COLO668 (cell line): ENCODE results near the gene ZFYVE26.
"Not testable (repeated sequence)": the region's sequence is repeated elsewhere in the genome, so short reads cannot be mapped to it uniquely, and the experiment has no call there.

Experiments used
- DNase-seq: peaks from one replicate; lab custom pipeline; 2025; ENCODE audit not compliant: unreplicated experiment; lab: John Stamatoyannopoulos, UW

ZFYVE26 gene

GRCh38 chr14:67717048-67717447, 99.3 kb downstream of the ZFYVE26 start:
- DNase-seq: no peak

DNA sequence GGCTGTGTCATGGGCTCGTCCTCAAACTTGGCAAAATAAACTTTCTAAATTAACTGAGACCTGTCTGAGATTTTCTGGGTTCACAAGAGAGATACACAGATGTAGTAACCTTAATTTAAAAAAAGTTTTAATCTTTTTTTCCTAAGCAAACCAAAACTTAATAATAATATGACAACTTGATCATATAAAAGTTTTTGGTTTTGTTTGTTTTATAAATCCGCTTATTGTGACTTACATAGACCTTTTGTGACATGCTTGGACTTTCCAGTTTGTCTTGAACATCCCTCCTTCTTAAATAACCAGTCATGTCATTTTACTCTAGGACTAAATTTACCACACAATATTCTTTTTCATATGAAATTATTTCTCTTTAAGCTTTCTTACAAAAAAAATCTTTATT, 106.2 kb downstream of the ZFYVE26 start:
- no peak for DNase-seq

- not testable (repeated sequence) for DNase-seq
These were observed 106.6 kb downstream of the ZFYVE26 start for GRCh38 chr14:67709796-67710195.

DNA sequence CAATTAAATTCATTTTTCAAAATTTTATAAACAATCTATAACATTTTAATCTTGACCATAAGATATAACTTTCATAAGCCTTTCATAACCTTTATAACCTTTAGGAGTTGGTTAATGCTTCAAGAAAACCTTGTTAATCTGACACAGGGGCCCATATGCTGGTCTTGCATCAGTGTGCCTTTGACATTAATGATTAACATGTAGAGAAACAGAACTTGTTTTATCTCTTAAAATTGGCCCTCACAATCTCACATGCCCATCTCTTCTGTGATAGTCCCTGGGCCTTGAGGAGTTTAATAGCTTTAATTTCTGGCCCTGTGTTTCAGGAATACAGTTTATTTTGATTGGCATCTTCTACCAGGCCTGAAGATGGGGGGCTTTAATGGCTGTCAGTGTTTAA, 107.0 kb downstream of the ZFYVE26 start:
- DNase-seq: not testable (repeated sequence)

DNA sequence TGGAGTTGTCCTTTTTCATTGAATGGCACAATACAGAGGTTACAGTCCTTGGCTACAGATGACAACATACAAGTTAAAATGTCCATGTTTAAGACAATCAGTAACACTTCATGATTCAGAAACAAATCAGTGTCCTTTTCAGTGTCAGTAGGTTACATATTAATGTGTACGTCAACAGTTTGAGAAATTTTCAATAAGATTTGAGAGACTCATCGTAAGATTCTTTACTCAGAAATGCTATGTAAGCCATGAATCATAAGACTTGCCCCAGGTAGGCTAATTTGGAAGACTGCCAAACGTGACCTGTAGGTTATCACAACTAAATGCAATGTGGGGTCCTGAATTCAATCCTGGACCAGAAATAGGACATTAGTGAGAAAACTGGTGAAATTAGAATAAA, 111.2 kb downstream of the ZFYVE26 start:
- DNase-seq: no peak

GRCh38 chr14:67704484-67705089, 111.8 kb downstream of the ZFYVE26 start:
- DNase-seq: peak; percentile 40

DNA sequence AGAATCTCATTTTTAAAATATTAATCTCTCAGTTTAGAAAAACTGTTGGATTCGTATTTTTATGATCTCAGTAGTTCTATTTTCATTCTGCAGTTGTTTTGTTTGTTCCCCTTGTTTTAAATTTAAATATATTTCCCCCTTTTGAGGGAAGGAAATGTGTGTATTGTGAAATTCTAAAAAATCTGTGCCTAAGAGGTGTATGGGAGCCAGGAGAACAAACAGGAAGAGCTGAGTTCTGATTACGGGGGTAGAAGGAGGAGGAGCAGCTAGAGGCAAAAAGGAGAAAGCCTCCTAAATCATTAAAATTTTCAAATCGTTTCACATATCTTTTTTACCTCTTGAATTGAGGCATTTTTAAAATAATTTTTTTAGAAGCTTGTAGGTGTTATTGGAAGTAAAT, 112.4 kb downstream of the ZFYVE26 start:
- no peak for DNase-seq

DNA sequence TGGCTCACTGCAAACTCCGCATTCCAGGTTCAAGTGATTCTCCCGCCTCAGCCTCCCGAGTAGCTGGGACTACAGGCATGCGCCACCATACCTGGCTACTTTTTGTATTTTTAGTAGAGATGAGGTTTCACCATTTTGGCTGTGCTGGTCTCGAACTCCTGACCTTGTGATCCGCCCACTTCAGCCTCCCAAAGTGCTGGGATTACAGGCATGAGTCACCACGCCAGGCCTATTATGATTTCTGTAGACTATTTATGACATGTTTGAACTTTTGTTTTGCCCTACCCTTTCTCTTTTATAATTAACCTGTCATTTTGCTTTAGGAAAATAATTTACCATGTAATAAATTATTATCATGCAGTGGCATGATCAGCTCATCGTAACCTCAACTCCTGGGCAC, 114.9 kb downstream of the ZFYVE26 start, which contains the start of gene RDH12:
TSS of gene RDH12 (plus strand) at position 395 of the 400 bp plus-strand sequence. CDS start 20,757 bp downstream, outside the sequence.
- DNase-seq: not testable (repeated sequence)

DNA sequence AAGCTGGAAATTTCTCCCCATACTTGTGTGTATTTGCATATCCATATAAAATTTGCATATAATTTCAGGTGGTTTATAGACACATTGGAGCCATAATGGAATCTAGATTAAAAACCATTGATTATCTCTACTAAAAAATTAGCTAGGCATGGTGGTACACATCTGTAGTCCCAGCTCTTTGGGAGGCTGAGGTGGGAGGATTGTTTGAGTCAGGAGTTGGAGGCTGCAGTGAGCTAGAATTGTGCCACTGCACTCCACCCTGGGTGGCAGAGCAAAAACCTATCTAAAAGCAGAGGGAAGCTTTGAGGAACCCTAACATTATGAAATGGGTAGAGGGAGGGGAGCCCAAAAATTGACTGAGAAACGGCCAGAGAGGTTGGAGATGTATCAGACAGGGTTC, 118.2 kb downstream of the ZFYVE26 start:
- DNase-seq: no peak

DNA sequence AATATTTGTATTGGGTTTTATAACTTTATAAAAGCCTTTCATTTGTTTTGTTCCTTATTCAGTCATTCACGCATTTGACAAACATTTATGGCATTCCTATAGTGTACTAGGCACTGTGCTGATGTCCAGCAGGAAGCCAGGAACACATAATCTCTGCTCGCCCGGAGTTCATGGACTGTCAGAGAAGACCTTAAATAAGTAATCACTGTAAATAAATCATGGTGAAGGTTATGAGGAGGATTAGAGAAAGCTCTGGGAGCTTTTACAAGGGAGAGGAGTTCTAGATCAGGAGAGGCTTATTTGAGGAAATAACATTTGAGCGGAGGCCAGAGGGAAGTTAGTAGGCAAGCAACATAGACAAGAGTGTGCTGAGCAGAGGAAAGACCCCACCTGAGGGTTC, 119.4 kb downstream of the ZFYVE26 start:
- no peak for DNase-seq
